SK-N-MC (cell line): ENCODE results near the gene PACS1.

Experiments used
- EZH2 ChIP-seq: fragments of 200-600 bp; sonication (generic); IDR thresholded peaks from one replicate; pipeline ENCODE4 v1.6.1; 2017; ENCODE audit warnings: antibody characterized with exemption
- POLR2AphosphoS5 ChIP-seq: IDR thresholded peaks from 2 replicates; pipeline ENCODE4 v1.6.1; 2012; ENCODE audit warnings: mild to moderate bottlenecking, low read depth, low read length, borderline replicate concordance

DNA sequence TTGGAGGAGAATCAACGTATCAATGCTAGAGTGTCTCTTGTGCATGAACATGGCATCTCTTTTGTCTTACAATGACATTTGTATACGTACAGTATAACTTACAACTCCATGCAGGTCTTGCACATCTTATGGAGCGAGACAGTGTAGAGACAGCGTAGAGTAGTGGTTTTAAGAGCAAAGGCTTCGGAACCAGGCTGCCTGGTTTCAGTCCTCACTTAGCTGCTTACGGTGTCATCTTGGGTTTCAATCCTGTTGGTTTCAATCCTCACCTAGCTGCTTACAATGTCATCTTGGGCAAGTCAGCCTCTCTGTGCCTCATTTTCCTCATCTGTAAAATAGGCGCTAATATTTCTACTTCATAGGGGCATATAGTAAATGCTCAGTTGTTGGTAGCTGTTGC is 98.2 kb downstream of the PACS1 start:
- TF ChIP-seq POLR2AphosphoS5: no peak
- no peak for TF ChIP-seq EZH2
